DMS53 treated with DMSO at 0.1 percent for 48 hours (cell line): ENCODE measurements around the gene CDK5RAP1.
"Not testable (repeated sequence)": the region's sequence is repeated elsewhere in the genome, so short reads cannot be mapped to it uniquely, and the experiment has no call there.

ENCODE experiments used
- DNase-seq: peaks from one replicate; lab custom pipeline; 2025; ENCODE audit not compliant: unreplicated experiment; lab: John Stamatoyannopoulos, UW

Gene CDK5RAP1

DNA sequence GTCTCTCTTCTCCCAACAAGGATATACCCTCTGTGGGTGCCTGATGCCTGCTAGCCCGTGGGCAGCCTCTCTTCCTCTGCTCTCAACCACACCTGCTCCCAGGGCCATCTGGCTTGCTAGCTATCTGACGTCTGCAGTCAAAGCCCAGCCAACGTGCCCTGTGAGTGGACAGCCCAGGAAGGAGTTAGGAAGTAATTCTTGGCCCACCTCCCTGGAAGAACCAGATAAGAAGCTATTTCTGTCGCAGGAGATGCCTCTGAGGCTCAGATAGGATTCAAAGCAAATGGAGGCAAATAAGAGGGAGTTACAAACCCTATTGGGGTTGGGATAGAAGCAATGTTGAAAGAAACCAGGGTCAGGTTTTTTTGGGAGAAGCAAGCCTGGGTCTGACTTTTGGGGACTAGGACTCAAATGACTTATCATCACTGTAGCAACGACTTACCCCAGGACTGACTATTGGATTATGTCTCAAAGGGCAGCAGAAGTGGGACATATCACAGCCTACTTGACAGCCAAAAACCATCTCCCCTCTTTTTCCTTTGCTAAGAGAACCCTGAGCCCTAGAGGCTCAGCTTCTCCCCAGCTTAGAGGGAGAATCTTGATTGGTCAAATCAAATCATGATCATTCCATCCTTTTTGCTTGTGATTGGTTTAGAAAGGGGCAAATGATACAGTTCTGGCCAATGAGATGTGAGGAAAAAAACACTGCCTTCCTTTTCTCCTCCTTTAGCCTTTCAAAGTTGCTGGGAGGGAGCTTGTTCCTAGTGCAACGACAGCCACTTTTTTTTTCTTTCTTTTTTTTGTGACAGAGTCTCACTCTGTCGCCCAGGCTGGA lies 18.0 kb upstream of the CDK5RAP1 start:
- DNase-seq: no peak

DNA sequence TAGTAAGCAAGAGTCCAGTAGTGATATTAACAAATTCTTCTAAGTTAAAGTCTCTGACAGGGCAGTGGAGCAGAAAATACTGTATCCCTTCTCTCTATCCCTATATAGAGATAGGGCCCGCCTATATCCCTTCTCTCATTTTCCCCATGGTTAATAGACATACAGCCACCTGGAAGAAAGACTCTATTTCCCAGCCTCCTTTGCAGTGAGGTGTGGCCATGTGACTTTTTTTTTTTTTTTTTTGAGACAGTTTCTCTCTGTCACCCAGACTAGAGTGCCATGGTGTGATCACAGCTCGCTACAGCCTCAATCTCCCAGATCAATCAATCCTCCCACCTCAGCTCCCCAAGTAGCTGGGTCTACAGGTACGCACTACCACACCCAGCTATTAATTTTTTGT lies 16.7 kb upstream of the CDK5RAP1 start:
- DNase-seq: no peak

DNA sequence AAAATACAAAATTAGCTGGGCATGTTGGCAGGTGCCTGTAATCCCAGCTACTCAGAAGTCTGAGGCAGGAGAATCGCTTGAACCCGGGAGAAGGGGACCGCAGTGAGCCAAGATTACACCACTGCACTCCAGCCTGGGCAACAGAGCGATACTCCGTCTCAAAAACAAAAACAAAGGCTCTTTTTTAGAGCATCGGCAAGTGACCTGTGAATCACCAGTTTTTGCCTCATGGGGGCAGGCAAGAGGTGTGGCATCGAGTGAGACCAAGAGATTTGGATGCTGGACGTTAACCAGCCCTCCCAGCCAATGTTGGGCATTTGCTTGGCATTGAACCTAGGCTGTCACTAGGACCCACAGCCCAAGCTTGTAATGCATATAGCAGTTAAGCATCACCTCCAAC lies 14.6 kb upstream of the CDK5RAP1 start:
- DNase-seq: no peak

DNA sequence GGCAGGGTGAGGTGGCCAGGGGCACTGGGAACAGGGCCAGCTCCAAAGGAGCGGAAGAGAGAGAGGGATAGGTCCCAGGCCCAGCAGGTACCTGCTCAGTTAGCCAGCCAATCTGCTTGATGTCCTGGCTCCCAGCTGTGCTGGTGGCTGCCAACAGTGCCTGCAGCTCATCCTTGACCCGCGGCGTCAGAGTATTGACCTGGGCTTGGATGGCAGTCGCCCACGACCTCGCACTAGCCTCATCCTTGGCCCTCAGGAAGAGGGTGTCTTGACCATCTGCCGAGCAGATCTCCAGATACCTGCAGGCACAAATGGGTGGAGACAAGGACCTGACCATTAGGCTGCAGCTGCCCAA lies 11.1 kb upstream of the CDK5RAP1 start:
- no peak for DNase-seq

DNA sequence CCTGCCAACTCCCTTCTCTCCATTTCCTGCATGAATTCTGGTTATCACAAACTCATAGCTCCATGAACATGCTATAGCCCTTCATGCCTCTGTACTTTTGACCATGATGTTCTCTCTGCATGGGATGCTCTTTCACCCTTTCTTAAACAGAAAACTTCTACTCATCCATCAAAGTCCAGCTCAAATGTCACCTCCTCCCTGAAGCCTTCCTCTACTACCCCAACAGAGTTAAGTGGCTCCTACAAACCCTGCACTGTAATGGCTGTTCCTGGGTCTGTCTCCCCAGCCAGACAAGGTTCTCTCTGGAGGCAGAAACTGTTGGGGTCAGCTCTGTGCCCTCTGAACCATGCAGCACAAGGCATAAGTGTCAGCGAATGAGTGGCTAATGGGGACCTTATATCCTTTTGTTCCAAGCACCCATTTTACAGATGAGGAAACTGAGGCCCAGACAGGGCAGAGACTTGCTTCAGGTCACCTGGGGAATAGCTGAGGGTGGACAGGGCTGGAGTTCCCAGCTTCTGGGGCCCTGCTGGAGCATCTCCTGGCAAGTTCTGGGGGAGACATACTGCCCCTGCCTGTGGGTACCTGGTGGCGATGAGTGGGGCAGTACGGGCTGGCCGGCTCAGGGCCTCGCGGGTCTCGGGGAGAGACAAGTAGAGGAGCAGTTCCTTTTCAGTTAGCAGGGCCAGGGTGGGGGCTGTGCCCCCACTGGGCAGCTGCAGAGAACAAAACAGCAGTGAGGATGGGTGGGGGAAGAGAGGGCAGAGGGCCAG lies 10.6 kb upstream of the CDK5RAP1 start:
- DNase-seq: no peak

DNA sequence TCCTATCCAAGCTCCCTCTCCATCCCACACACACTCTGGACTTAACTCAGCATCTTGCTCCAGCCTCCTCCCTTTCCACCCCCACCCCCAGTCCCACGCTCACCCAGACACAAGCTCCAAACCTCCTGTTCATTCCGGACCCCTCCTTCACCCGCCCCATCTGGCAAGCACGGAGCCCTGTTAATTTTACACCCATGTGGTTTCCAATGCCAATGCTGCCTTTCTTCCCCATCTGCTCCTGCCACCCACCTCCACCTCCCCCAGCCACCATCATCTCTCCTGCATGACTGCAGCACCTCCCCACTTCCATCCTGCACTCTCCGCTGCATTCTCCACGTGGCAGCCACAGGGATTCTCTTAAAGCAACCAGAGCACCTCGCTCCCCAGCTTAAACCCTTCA lies 9.9 kb upstream of the CDK5RAP1 start:
- DNase-seq: no peak

DNA sequence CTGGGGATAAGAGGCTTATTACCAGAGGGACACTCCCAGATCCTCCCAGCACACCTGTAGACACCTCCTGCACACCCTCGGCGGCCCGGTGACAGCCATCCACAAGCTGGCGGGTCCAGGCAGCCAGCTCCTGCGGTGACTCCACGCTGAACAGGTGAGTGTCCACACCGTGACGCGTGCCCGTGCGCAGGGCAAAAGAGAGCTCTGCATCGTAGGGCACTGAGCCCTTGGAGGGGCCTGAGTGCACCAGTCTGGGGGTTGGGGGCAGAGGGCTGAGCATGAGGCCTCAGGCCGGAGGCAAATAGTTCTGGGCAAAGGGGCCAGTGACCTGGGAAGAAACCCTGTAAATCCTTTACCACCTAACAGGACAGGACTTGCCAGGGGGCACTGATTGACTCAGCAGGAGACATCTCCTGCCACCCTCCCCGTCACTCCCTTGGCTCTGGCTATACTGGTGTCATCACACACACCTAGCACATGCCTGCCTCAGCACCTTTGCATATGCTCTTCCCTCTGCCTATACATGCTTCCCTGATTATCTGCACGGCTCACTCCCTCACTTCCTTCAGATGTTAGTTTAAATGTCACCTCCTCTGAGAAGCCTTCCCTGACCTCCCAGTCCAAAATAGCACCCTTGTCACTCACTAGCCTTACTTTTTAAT lies 8.9 kb upstream of the CDK5RAP1 start:
- no peak for DNase-seq

DNA sequence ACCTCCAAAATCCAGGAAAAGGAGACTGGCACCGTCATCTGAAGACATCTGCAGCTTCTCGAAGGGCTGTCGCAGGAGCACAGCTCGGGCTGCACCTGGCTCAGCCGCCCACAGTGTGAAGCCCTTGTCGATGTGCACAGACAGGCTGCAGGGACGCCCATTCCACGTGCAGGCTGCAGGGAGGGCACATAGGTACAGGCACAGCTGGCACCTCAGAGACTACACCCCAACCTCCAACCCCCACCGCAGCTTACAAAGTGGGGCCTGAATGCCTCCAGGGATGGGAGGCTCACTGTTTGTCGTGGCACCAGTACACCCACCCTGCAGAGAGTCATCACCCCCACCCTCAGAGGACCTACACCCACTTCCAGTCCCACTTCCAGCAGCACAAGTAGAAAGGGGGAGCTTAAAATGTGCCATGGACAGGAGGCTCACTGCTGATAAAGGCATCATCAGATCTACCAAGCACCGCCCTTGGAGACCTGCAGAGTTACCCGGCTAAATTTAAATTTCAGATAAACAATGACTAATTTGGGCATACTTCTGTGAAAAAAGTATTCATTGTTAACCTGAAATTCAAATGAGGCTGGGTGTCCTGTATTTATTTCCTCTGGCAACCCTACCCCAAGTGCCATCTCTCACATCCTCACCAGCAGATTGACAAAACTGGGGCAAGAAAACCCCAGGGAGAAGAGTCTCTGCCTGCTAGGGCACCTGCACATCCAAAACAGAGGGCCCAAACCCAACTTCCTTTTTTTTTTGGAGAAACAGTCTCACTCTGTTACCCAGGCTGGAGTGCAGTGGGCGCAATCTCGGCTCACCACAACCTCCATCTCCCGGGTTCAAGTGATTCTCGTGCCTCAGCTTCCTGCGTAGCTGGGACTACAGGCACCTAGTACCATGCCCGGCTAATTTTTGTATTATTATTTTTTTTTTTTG lies 7.7 kb upstream of the CDK5RAP1 start:
- no peak for DNase-seq

DNA sequence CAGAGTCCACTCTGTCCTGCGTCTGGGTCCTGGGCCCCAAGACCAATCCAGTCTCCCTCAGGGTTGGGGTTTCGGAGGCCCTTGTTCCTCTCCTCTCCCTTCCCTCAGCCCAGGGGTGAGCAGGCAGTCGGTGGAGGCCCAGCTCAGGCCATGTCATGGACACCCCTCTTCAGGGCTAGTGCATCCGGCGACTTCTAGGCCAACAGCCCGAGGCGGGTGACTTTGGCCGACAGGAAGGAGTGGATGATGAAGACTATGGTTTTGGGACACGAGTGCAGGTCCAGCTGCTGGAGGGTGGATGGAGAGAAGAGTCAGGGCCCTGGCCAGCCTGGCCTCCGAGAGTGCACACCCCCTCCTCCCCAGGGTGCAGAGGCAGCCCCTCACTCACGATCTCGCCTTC lies 7.0 kb upstream of the CDK5RAP1 start:
- no peak for DNase-seq

DNA sequence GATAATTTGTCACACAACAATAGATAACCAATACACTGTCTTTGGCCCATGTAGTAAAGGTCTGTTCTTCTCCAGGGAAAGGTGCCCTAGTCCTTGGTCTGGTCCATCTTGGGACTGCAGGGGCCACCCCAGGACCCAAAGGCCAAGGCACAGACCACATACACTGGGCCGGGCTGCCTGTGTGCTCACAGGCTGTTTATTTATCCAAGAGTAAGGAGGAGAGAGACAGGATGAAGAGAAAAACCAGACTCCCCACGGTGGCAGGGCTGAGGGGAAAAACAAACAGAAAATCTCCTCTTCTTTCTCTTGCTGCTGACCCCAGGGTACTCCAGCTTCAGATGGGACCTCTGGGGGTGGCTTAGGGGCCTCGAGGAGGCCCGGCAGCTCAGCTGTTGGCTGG lies 6.5 kb upstream of the CDK5RAP1 start:
- no peak for DNase-seq

DNA sequence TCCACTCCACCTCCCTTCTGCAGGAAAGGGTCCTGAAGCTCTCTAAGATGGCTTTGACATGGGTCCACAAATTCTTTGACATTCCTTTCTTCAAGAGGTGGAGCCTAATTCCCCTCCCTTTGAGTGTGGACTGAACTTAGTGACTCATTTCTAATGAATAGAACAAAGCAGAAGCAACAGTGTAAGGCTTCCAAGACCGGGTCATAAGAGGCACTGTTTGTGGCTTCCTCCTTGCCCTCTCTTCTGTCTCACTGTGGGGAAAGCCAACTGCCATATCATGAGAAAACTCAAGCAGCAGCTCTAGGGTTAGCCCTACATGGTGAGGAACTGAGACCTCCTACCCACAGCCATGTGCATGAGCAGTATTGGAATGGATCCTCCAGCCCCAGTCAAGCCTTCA lies 5.9 kb upstream of the CDK5RAP1 start:
- no peak for DNase-seq

DNA sequence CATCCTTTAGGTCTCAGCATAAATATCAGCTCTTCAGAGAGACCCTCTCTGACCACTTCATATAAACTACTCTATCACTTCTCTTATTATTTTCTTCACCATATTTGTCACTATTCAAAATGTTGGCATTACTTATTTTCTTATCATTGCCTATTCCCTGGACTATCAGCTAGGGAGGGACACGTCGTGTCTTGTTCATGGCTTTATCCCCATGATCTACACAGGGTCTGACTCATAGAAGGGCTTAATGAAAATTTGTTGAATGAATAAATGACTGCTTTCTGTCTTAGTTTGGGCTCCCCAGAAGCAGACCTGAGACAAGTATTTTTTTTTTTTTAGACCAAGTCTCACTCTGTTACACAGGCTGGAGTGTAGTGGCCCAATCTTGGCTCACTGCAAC lies 3.0 kb upstream of the CDK5RAP1 start:
- no peak for DNase-seq

DNA sequence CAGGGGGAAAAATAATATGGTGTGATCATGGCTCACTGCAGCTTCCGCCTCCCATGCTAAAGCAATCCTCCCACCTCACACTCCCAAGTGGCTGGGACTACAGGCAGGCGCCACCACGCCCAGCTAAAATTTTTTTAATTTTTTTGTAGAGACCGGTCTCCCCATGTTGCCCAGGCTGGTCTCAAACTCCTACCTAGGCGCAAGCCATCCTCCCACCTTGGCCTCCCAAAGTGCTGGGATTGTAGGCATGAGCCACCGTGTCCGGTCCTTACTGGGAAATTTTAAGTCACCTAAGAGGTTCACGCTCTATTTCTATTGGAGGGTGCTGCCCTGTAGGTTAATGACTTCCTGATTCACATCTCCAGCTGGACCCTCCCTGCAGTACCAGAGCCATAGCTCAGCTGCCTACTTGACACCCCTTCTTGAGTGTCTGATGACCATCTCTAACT lies 626 bp upstream of the CDK5RAP1 start:
- no peak for DNase-seq

DNA sequence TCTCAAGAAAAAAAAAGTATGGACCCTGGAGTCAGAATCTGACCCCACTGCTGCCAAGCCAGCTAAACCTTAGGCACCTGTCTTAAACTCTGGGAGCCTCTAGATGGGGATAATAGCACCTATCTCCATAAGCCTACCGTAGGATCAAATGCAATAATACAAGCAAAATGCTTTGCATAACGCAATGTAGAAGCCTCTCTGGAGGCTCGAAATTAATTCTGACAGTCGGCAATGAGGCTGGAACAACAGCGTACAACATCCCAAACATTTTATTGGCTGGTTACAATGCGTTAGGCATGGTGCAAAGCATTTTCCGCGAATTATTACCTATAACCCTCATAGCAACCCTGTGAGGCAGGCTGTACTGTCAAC lies 521 bp downstream of the CDK5RAP1 start:
- no peak for DNase-seq

DNA sequence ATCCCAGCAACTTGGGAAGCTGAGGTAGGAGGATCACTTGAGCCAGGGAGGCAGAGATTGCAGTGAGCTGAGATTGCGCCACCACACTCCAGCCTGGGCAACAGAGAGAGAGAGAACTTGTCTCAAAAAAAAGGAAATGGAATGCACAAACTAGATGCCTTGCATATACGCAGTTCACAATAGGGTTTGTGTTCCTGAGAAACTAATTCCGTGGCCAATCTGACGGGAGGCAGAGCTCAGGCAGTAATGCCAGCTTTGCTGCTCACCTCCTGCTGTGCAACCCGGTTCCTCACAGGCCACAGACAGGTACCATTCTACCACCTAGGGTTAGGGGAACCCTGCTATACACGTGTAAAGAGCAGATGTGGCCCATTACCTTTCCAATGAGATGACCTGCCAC lies 1.4 kb downstream of the CDK5RAP1 start:
- DNase-seq: no peak

DNA sequence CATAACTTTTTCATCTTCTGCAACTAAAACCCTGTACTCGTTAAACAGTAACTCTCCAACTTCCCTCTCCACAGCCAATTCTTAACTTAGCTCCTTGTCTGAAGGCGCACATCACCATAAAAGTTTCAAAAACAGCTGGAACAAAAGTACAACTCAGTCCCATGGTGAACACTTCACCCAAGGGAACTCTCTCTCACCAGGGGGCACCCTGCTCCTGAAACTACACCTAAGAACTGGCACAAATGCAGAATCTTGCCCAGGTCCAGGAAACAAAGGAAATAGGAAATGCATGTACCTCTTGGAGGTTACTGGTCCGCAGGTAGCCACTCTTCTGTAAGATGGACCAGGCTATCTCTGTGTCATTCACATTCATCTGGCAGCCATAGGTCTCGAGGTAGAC lies 6.6 kb downstream of the CDK5RAP1 start:
- DNase-seq: no peak

DNA sequence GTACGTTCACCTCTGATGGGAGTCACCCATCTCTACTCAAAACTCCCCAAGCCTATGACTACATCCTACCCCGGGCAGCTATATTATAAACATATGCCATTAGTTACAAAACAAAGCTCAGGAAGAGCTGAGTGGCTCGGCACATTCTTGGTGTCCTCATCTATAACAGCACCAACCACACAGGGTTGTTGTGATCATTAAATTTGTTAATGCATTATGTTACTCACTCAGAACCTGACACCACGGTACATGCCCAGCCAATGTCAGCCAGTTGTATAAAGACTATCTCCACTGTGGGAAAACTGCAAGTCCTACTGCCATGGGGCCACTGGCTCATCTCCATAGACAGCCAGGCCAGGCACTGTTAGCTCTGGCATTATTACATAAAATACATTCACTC lies 7.7 kb downstream of the CDK5RAP1 start:
- DNase-seq: no peak

DNA sequence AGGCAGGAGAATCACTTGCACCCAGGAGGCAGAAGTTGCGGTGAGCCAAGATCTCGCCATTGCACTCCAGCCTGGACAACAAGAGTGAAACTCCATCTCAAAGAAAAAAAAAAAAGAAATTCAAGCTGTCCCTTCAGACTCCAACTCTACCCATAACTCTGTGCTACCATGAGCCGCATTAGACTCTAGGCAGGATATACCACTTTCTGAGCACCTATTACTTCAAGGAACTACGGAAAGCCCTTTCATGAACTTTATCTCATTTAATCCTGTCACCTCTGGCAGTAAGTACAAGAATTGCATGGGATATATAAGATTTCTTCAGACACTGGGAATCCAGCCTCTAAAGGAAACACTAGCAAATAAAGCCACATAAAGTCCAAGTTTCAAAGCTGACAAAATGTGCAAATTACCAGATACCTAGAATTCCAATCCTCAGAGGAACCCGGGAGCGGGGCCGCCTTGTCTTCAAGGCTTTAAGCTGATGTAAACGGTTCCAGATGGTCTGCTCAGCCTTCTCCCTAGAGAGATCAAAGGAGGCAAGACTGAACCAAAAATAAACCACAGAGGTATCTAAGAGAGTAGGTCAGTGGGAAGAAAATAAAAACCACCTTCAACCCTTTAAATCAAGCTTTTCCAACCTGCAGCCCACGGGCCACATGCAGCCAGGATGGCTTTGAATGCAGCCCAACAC lies 9.4 kb downstream of the CDK5RAP1 start:
- DNase-seq: no peak

DNA sequence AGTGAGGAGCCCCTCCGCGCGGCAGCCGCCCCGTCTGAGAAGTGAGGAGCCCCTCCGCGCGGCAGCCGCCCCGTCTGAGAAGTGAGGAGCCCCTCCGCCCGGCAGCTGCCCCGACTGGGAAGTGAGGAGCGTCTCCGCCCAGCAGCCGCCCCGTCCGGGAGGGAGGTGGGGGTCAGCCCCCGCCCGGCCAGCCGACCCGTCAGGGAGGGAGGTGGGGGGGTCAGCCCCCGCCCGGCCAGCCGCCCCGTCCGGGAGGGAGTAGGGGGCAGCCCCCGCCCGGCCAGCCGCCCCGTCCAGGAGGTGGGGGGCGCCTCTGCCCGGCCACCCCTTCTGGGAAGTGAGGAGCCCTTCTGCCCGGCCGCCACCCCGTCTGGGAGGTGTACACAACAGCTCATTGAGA lies 12.0 kb downstream of the CDK5RAP1 start:
- not testable (repeated sequence) for DNase-seq

DNA sequence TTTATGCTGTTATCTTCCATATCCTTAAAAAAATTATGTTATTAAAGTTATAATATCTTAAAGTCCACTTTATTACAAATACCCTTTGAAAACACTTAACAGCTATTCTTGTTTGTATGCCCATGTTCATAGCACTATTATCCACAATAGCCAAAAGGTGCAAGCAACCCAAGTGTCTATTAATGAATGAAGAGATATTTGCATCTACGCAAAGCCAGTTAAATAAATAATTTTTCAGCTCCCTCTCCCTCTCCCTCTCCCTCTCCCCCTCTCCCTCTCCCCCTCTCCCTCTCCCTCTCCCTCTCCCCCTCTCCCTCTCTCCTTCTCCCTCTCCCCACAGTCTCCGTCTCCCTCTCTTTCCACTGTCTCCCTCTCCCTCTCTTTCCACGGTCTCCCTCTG lies 13.1 kb downstream of the CDK5RAP1 start:
- DNase-seq: no peak
